GM12878 (cell line): ENCODE measurements around the gene SLC35F3. TPM values are rescaled to one million over a fixed set of nuclear protein-coding genes. Genes with fewer than 3 reads are reported as not detected.

Source experiments
- CEBPB ChIP-seq, 2 experiments: fragments of 150-350 bp in 1 of 2; IDR thresholded peaks; 2 replicates each; pipeline ENCODE4 v1.6.1; 2012 to 2014; ENCODE audit warnings: low read depth in 2 of 2, low read length in 2 of 2, borderline replicate concordance in 1 of 2, inconsistent platforms in 1 of 2
- CREB1 ChIP-seq: IDR thresholded peaks from 2 replicates; pipeline ENCODE4 v1.6.1; 2012; ENCODE audit warnings: low read depth, mild to moderate bottlenecking, inconsistent platforms
- E4F1 ChIP-seq: fragments of 450-650 bp; IDR thresholded peaks from 2 replicates; pipeline ENCODE4 v1.6.1; 2018; ENCODE audit warnings: borderline replicate concordance, mild to moderate bottlenecking; ENCODE audit not compliant: partially characterized antibody
- FOS ChIP-seq: IDR thresholded peaks from 3 replicates; pipeline ENCODE4 v1.6.1; 2011; ENCODE audit warnings: borderline replicate concordance; ENCODE audit not compliant: insufficient read length; ENCODE audit errors: extremely low read depth
- IRF4 ChIP-seq: IDR thresholded peaks from 2 replicates; pipeline ENCODE4 v1.6.1; 2011; ENCODE audit warnings: low read depth, low read length
- MTA3 ChIP-seq: IDR thresholded peaks from 2 replicates; pipeline ENCODE4 v1.6.1; 2012; ENCODE audit warnings: low read length, inconsistent platforms, borderline replicate concordance
- NRF1 ChIP-seq: conservative IDR thresholded peaks from 2 replicates; pipeline ENCODE4 v1.6.1; 2011; ENCODE audit warnings: mild to moderate bottlenecking, low read depth, low read length, improper control_type of control experiment
- REST ChIP-seq: IDR thresholded peaks from 2 replicates; pipeline ENCODE4 v1.6.1; 2012; ENCODE audit warnings: mild to moderate bottlenecking, low read depth, low read length
- USF2 ChIP-seq: IDR thresholded peaks from 2 replicates; pipeline ENCODE4 v1.6.1; 2011; ENCODE audit warnings: low read depth, low read length, improper control_type of control experiment, borderline replicate concordance
- ZBTB4 ChIP-seq: fragments of 450-650 bp; formaldehyde crosslinking; IDR thresholded peaks from 2 replicates; pipeline ENCODE4 v1.4.0; 2022; ENCODE audit warnings: mild to moderate bottlenecking, moderate library complexity
- polyA plus RNA-seq, 11 experiments: library from polyadenylated mRNA; depleted of rRNA in 4 of 11; unstranded in 6 of 11; stranded (reverse) in 5 of 11; fragments of >200 nt; fragmentation: Nextera tagmentation in 4 of 11; fragmentation: Illumina TruSeq in 1 of 11; extraction: Ambion mirVana in 4 of 11; extraction: Trizol in 1 of 11; gene quantifications; 1 replicate in 1 of 11; 2 replicates in 10 of 11; pipeline versions ENCODE4 v1.2.1 to v1.2.3, GENCODE V29; 2011 to 2016; ENCODE audit warnings: inconsistent platforms in 2 of 11, missing spikeins in 2 of 11, low read depth in 1 of 11
- total RNA-seq, 4 experiments: library from RNA; depleted of rRNA in 3 of 4; stranded (reverse); fragments of >200 nt in 3 of 4; fragmentation: Illumina TruSeq in 1 of 4; extraction: Trizol in 1 of 4; gene quantifications; 2 replicates each; pipeline versions ENCODE4 v1.2.1 to v1.2.3, GENCODE V29; 2013 to 2021

SLC35F3 gene
- total and polyA plus RNA-seq, 10 of the 15 experiments (the other 5 are each of a cell fraction or from before 2014, with no cell fraction given), result 1.0 to 8.6 (median 5.7) TPM

- no peak for TF ChIP-seq USF2
- no peak for TF ChIP-seq CREB1
- no peak for TF ChIP-seq REST
- no peak for TF ChIP-seq NRF1
- no peak for TF ChIP-seq ZBTB4 (CRISPR knock-in tag)
- TF ChIP-seq CEBPB (IDR thresholded peaks at IDR 0.05; ENCODE audit: borderline replicate concordance in 1 of 2, low read depth in 2 of 2, low read length in 2 of 2), result no peak
- no peak for TF ChIP-seq IRF4
- no peak for TF ChIP-seq E4F1
- TF ChIP-seq MTA3, result no peak
- TF ChIP-seq FOS, result no peak
These were observed 68.1 kb downstream of the SLC35F3 start (continued) for GRCh38 chr1:233972563-233972950.
